Measurements from ENCODE around the gene CPAMD8.

DNA sequence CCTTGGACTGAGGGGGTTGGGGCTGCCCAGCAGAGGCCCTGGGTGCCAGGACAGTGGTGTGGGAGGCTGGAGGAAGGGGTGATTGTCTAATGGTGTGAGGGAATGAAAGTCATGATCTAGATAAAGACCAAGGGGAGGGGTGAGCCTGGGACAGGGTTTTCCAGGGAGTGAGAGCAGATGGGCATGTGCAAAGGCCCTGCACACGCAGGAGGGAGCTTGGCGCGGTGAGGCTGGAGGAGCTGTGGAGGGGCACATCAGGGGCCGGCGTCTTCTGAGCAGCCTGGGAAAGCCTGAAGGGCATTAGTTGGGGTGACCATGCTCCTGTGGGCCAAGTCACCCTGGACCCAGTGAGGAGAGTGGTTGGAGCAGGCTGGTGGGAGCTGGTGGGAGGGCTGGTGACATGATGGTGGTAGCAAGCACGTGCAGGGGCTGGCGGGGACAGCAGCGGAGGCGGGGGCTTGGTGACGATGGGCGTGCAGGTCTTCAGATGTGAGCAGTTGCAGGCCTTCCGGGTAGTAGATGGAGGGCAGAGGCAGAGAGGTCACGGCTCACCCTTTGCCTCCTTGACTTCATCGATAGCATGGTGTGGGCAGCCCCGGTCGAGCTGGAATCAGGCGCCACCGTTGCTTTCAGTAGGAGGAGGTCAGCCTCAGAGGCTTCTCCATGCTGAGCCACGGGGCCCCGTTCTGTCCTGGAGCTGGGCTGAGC lies 158.0 kb downstream of the CPAMD8 start:
- no peak for TF ChIP-seq SUZ12 (IDR thresholded peaks at IDR 0.05; ENCODE audit: unreplicated experiment)
- no peak for TF ChIP-seq EZH2 (IDR thresholded peaks at IDR 0.05; ENCODE audit: borderline replicate concordance, control insufficient read depth, low read depth, low read length)
- TF ChIP-seq, protein P1, sequence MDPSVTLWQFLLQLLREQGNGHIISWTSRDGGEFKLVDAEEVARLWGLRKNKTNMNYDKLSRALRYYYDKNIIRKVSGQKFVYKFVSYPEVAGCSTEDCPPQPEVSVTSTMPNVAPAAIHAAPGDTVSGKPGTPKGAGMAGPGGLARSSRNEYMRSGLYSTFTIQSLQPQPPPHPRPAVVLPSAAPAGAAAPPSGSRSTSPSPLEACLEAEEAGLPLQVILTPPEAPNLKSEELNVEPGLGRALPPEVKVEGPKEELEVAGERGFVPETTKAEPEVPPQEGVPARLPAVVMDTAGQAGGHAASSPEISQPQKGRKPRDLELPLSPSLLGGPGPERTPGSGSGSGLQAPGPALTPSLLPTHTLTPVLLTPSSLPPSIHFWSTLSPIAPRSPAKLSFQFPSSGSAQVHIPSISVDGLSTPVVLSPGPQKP (IDR thresholded peaks at IDR 0.05; ENCODE audit: low read depth, low read length) = no peak
- TF ChIP-seq, protein P2, sequence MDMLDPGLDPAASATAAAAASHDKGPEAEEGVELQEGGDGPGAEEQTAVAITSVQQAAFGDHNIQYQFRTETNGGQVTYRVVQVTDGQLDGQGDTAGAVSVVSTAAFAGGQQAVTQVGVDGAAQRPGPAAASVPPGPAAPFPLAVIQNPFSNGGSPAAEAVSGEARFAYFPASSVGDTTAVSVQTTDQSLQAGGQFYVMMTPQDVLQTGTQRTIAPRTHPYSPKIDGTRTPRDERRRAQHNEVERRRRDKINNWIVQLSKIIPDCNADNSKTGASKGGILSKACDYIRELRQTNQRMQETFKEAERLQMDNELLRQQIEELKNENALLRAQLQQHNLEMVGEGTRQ (IDR thresholded peaks at IDR 0.05; ENCODE audit: borderline replicate concordance, low read depth, low read length) = no peak
- TF ChIP-seq, protein P3, sequence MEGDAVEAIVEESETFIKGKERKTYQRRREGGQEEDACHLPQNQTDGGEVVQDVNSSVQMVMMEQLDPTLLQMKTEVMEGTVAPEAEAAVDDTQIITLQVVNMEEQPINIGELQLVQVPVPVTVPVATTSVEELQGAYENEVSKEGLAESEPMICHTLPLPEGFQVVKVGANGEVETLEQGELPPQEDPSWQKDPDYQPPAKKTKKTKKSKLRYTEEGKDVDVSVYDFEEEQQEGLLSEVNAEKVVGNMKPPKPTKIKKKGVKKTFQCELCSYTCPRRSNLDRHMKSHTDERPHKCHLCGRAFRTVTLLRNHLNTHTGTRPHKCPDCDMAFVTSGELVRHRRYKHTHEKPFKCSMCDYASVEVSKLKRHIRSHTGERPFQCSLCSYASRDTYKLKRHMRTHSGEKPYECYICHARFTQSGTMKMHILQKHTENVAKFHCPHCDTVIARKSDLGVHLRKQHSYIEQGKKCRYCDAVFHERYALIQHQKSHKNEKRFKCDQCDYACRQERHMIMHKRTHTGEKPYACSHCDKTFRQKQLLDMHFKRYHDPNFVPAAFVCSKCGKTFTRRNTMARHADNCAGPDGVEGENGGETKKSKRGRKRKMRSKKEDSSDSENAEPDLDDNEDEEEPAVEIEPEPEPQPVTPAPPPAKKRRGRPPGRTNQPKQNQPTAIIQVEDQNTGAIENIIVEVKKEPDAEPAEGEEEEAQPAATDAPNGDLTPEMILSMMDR (IDR thresholded peaks at IDR 0.05 in 2 of 3, conservative IDR thresholded peaks at IDR 0.05 in 1 of 3; ENCODE audit: control insufficient read depth in 2 of 3, extremely low read depth in 1 of 3, insufficient read depth in 1 of 3, low read depth in 3 of 3, low read length in 3 of 3) = no peak

Data from GM12878 (cell line).